H1 (cell line): ENCODE measurements around the gene STK39. TPM values are rescaled to one million over a fixed set of nuclear protein-coding genes. Genes with fewer than 3 reads are reported as not detected.

ENCODE experiments used
- CHD1 ChIP-seq: IDR thresholded peaks from 2 replicates; pipeline ENCODE4 v1.6.1; 2012; ENCODE audit warnings: low read depth, low read length, improper control_type of control experiment
- KDM4A ChIP-seq: IDR thresholded peaks from one replicate; pipeline ENCODE4 v1.7.1; 2012; ENCODE audit warnings: low read depth, mild to moderate bottlenecking, moderate library complexity, low read length, inconsistent platforms; ENCODE audit not compliant: severe bottlenecking
- ZNF274 ChIP-seq: IDR thresholded peaks from 2 replicates; pipeline ENCODE4 v1.7.0; 2012; ENCODE audit warnings: low read length, borderline replicate concordance; ENCODE audit errors: extremely low read depth
- polyA plus RNA-seq, 7 experiments: library from polyadenylated mRNA; depleted of rRNA in 3 of 7; stranded (reverse) in 5 of 7; unstranded in 2 of 7; fragments of >200 nt in 5 of 7; fragments of 200-250 nt in 2 of 7; gene quantifications; 1 replicate in 5 of 7; 2 replicates in 1 of 7; 4 replicates in 1 of 7; pipeline versions ENCODE4 v1.2.1 to v1.2.3, GENCODE V29; 2011 to 2013; ENCODE audit warnings: missing spikeins in 2 of 7, mixed read lengths in 2 of 7
- total RNA-seq: library from RNA; stranded (reverse); fragmentation: NEBNext Ultra II Directional; extraction: Animal tissue kit (Norgen Biotek cat#: 25700); gene quantifications from 2 replicates; pipeline ENCODE4 v1.2.1, GENCODE V29; 2021

Gene STK39
- total and polyA plus RNA-seq, 2 of the 8 experiments (the other 6 are each of a cell fraction or from before 2014, with no cell fraction given), result 13.7 to 23.8 TPM

GRCh38 chr2:168176402-168176801, 71.0 kb downstream of the STK39 start (continued):
- no peak for TF ChIP-seq CHD1
- TF ChIP-seq KDM4A, result no peak
- TF ChIP-seq ZNF274, result no peak
